ENCODE data around the gene LCLAT1.

Gene LCLAT1

GRCh38 chr2:30447149-30448045 lies at the start of gene LCLAT1:
LCLAT1 (plus strand) TSS chr2:30447246; CDS start chr2:30525591, 78,345 bp downstream.
- DNase-seq (ENCODE audit: low read depth in 2 of 2), result peak; percentile 72 to 80

DNA sequence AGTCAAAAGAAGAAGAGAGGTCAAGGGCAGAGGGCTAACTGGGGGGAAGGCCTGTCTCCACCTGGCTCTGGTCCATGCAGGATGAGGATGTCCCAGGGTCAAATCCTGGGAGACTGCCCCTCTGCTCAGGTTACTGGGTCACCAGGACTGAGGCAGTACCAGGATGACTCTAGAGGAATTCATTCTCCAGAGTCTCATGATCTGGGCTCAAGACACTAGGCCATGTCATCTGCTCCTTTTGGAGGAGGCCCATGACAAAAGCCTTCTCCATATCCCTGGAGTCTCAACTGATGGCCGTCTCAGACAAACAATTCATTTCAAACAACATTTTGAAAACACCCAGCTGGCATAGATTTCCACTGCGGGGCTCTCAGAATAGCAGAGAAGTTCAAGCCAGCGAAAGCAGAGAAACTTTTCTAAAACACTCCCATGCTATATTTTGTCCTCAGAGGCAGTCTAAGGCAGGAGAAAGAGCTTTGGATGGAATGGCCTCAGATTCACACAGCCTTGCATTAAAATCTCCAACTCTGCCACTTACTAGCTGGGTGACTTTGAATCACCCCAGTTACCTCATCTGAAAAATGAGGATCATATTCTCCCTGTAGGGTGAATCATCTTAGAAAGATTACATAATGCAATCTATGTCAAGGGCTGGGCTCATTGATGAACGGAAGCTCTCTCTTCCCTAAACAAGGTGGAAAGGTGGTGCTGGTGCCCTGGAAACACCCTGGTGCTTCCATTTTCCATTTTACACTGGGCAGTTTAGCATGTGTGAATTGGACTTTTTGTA lies 48.8 kb upstream of the LCLAT1 start:
- no peak for DNase-seq (ENCODE audit: low read depth in 2 of 2)

GRCh38 chr2:30400151-30400954 lies 46.7 kb upstream of the LCLAT1 start:
- no peak for DNase-seq (ENCODE audit: low read depth in 2 of 2)

- no peak for DNase-seq (ENCODE audit: low read depth in 2 of 2)
These were observed 44.4 kb upstream of the LCLAT1 start for GRCh38 chr2:30402441-30403182.

DNA sequence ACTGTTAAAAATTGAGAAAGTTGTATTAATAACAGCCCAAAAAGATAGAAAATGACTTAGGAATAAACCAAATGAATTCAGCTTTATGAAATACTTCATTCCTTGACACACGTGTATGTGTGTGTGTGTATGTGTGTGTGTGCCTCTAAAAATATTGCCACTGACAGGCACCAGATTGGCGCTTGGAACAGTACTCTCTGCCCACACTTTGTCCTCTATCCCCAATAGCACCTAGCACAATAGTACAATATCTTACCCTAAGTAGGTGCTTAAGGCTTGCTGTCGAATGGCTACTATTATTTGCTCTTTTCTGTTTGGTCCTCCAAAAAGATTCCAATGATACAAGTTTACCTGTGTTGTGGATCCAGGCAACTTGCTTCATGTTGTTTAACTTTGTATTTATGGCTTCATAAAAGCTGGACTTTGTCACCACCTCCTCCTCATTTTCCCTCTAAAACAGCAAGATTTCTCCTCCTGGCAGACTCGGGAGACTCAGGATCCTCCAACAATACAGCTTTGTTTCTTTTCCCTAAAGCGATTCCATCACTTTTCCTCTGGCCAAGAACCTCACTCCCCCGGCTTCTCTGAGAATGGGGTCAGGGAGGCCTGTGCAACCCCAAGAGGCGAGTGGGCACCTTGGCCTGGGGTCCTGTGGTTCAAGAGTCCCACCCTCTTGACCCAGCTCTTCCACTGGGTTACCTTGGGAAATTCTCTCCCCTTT lies 43.3 kb upstream of the LCLAT1 start:
- no peak for DNase-seq (ENCODE audit: low read depth in 2 of 2)

- no peak for DNase-seq (ENCODE audit: low read depth in 2 of 2)
These were observed 42.5 kb upstream of the LCLAT1 start for GRCh38 chr2:30404319-30405259.

GRCh38 chr2:30405260-30405605 lies 41.8 kb upstream of the LCLAT1 start:
- no peak for DNase-seq (ENCODE audit: low read depth in 2 of 2)

DNA sequence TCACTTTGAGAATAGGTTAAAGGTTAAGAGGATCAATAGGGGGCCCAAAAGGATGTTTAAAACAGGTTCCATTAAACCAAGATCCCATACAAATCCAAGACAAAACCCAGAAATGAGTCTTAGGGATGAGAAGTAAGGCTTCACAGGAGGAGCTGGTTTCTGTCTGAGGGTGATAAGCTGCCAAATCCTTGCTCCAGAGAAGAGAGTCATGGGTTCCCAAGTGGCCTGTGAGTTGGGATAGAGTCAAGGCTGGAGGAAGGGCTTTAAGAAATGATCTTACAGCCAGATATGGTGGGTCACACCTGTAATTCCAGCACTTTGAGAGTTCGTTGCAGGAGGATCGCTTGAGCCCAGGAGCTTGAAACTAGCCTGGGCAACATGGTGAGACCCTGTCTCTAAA lies 40.2 kb upstream of the LCLAT1 start:
- no peak for DNase-seq (ENCODE audit: low read depth in 2 of 2)

GRCh38 chr2:30408961-30409387 lies 38.1 kb upstream of the LCLAT1 start:
- DNase-seq (ENCODE audit: low read depth in 2 of 2), result no peak

GRCh38 chr2:30410217-30410616 lies 36.8 kb upstream of the LCLAT1 start:
- no peak for DNase-seq (ENCODE audit: low read depth in 2 of 2)

- no peak for DNase-seq (ENCODE audit: low read depth in 2 of 2)
These were observed 34.9 kb upstream of the LCLAT1 start for GRCh38 chr2:30412047-30412683.

DNA sequence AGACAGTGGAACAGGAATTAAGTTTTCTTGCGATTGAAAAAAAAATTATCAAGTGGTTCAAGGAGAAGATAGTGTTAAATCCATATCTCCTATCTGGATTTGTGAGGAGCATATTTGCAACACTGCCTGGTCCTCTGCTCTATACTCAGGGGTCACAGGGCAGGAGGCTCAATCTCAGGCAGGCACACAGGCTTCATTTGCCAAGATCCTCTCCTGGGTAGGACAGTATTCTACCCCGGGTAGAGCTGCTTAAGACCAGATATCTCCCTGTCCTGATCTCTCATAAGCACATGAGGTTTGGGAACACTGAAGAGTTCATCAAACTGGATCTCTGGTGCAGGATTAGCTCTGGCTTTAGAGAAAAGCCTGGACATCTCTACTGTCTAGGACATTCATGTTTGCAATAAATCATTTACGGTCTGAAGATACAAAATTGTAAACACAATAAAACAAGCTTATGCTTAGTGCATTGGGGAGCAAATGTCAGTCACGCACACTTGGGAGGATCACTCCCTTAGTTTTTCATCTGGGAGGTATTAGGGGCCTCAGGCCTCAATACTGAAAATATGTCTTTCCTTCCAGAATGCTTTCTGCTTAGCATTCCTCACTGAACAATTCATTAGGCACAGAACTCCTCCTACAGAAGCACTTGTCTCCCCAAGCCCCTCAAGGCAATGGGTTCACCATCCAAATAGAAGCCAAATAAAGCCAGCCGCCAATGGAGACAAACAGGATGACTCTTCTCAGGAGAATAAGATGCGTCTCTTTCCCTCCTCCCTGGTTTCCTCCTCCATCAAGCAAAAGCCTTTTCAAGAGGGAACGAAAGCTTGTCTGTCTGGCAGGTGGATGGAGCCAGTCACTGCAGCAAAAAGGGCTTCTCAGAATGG lies 34.1 kb upstream of the LCLAT1 start:
- no peak for DNase-seq (ENCODE audit: low read depth in 2 of 2)

GRCh38 chr2:30414961-30415360 lies 32.1 kb upstream of the LCLAT1 start:
- no peak for DNase-seq (ENCODE audit: low read depth in 2 of 2)

DNA sequence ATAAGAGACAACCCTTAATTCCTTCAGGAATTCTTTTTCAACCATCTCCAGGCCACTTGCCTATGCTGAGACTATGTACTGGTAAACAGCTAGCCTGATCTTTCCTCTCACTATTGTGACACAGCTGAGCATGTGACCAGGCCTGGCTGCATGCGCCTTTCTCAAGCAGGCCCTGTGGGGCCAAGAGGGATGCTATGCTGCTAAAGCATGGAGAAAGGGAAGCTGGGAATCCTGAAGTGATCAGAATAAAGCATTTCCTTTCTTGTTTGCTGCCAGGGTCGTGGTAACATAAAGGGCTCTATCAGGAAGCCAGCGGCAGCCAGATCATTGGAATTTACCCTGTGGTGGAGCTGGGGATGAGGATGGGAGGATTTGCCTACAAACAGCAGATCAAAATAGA lies 29.8 kb upstream of the LCLAT1 start:
- DNase-seq (ENCODE audit: low read depth in 2 of 2), result no peak

DNA sequence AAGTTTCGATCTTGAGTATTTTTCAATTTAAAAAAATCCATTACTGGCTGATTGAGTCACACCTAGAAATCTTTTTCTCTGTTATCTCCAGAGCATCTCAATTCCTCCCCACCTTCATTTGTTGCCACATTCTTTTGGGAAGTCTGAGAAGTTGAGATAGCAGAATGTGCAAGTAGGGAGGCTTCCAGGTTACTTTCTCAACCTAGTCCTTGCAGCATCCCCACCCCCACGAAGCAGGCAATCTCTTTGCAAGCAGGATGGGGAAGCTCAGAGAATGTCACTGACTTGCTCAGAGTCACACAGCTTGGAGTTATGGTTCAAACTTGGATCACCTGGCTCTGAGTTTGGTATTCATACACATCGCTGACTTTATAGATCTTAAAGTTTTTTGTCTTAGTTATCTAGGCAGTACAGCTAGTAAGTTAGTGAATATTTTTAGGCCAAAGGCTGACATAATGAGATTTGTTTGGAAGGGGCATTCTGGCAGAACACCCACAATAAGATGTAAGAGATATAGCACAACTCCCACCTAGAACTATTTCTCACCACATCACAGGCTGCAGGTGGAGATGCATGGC lies 25.9 kb upstream of the LCLAT1 start:
- DNase-seq (ENCODE audit: low read depth in 2 of 2), result no peak

- no peak for DNase-seq (ENCODE audit: low read depth in 2 of 2)
These were observed 25.2 kb upstream of the LCLAT1 start for GRCh38 chr2:30421604-30422443.

Data from activated CD4-positive, alpha-beta T cell treated with anti-CD3 and anti-CD28 coated beads for 24 hours (primary cell).